ENCODE data around the gene C1QL1.

Gene C1QL1

DNA sequence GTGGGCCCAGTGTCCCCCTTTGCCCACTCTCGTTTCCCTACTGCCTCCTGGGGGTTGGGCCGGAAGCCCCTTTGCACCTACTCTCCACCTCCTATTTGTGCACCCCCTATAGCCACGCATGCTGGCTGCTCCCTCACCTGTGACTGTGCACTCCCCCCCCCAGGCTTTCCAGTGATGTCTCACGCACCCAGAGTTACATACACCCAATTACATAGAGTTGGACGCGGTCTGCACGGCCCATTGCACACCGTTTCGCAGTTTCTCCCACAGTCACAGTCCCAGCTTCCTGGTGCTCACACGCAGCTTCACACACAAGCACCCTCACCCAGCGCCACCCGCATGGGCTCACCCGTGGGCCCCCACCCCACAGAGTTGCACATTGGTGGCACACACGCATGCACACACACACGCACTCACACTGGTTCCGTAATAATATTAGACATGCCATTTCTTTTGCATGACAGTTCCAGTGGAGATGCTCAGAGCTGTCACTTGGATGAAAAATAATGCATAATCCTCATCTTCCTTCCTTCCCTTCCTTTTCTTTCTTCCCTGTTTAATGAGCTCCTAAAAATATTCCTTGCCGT, 21.5 kb upstream of the C1QL1 start:
- Histone ChIP-seq H3K27me3 (ENCODE audit: control insufficient read depth, low read length) (peaks cover 10% of the 10 kb centered on the region; the same call in 1 of the 2 replicates), H3K4me3 (ENCODE audit: low read length) (peak overlapping the region; percentile 7; the same call in 1 of the 2 replicates), H3K36me3 (ENCODE audit: control insufficient read depth, low read length) (no peaks in the 10 kb centered on the region), H3K27ac (ENCODE audit: low read depth, low read length) (no peak overlapping the region), H4K20me1 (ENCODE audit: control insufficient read depth, insufficient read depth, low read depth, low read length) (no peaks in the 10 kb centered on the region), H3K79me2 (ENCODE audit: control insufficient read depth, low read length) (no peaks in the 10 kb centered on the region), H3K9me2 (replicated peaks; ENCODE audit: control insufficient read depth, low read length) (no peaks in the 10 kb centered on the region), H3K4me1 (ENCODE audit: control insufficient read depth, low read length) (peaks cover 31% of the 10 kb centered on the region), H3K4me2 (ENCODE audit: low read length) (peak overlapping the region; percentile 35), H3F3A (ENCODE audit: control insufficient read depth, insufficient read depth) (0 out of 2 replicates have a peak, but pooled peaks cover 3% of the 10 kb centered on the region), H3K9me3 (ENCODE audit: control insufficient read depth, insufficient read depth, low read length) (no peaks in the 10 kb centered on the region; the same call in 1 of the 2 replicates)
- TF ChIP-seq, protein P1, sequence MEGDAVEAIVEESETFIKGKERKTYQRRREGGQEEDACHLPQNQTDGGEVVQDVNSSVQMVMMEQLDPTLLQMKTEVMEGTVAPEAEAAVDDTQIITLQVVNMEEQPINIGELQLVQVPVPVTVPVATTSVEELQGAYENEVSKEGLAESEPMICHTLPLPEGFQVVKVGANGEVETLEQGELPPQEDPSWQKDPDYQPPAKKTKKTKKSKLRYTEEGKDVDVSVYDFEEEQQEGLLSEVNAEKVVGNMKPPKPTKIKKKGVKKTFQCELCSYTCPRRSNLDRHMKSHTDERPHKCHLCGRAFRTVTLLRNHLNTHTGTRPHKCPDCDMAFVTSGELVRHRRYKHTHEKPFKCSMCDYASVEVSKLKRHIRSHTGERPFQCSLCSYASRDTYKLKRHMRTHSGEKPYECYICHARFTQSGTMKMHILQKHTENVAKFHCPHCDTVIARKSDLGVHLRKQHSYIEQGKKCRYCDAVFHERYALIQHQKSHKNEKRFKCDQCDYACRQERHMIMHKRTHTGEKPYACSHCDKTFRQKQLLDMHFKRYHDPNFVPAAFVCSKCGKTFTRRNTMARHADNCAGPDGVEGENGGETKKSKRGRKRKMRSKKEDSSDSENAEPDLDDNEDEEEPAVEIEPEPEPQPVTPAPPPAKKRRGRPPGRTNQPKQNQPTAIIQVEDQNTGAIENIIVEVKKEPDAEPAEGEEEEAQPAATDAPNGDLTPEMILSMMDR (IDR thresholded peaks at IDR 0.05; ENCODE audit: low read depth, low read length, poor library complexity, severe bottlenecking): no peak
- no peak for TF ChIP-seq EZH2phosphoT487 (IDR thresholded peaks at IDR 0.05; ENCODE audit: borderline replicate concordance, low read length)

DNA sequence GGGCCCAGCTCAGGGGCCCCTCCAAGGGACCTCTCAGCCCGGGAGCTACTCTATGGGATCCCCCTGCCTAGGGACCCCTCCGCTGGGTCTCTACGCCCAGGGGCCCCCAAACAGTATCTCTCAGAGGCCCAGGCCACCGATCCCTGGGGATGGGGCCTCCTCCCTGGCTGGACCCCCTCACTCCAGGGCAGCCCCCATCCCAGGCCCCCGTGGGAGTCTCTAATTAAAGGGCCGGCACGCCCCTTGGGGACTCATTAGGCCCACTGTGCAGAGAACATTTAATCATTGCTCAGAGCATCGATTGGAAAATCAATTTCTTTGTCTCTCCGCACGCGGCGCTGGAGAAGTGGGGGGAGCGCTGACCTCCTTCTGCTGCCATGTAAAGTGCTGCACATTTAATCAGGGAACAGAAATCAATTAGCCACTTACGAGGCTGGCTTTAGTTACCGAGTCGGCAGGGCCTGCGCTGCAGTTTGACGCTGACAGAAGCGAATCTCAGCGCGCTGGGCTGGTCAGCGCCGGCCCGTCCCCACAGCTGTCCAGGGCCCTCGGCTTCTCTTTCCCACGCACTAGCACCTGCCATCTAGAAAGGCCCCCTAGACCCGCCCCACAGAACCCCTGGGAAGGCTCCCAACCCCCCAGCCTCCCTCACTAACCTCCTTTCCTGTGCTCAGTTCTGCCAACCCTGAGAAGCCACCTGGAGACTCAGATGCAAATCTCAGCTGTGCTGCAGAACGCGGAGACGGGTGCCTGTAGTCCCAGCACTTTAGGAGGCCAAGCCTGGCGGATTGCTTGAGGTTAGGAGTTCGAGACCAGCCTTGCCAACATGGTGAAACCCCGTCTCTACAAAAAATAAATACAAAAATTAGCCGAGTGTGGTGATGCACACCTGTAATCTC, 20.2 kb upstream of the C1QL1 start:
- H3K79me2 ChIP-seq (ENCODE audit: control insufficient read depth, low read length): no peaks in the 10 kb centered on the region

DNA sequence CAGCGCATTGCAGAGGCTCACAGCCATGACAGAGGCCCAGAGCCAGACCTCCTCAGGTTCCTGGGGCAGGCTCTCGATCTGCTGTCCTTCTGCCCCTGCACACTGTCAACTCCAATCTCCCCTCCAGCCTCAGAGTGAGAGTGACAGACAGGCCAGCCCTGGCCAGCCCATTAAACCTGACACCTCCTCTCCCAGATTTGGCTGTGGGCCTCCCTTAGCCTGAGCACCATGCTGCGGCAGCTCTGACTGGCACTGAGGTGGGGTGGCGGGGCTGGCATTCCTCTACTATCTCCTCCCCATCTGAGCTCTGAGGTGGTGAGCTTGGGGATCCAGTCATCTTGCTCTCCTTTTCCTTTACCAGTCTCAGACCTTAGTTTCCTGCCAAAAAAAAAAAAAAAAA, 15.5 kb upstream of the C1QL1 start:
- Histone ChIP-seq H4K20me1 (ENCODE audit: control insufficient read depth, insufficient read depth, low read depth, low read length) (no peaks in the 10 kb centered on the region), H3K79me2 (ENCODE audit: control insufficient read depth, low read length) (no peaks in the 10 kb centered on the region), H3K27me3 (ENCODE audit: control insufficient read depth, low read length) (peaks cover 43% of the 10 kb centered on the region), H3K4me3 (ENCODE audit: low read length) (no peak overlapping the region), H3K4me2 (ENCODE audit: low read length) (no peak overlapping the region), H3K4me1 (ENCODE audit: control insufficient read depth, low read length) (peaks cover 16% of the 10 kb centered on the region), H3K36me3 (ENCODE audit: control insufficient read depth, low read length) (no peaks in the 10 kb centered on the region), H3K9me2 (replicated peaks; ENCODE audit: control insufficient read depth, low read length) (no peaks in the 10 kb centered on the region), H3K9me3 (ENCODE audit: control insufficient read depth, insufficient read depth, low read length) (no peaks in the 10 kb centered on the region; the same call in 1 of the 2 replicates), H3F3A (ENCODE audit: control insufficient read depth, insufficient read depth) (no peaks in the 10 kb centered on the region), H3K27ac (ENCODE audit: low read depth, low read length) (no peak overlapping the region)
- TF ChIP-seq, protein P1 (IDR thresholded peaks at IDR 0.05; ENCODE audit: low read depth, low read length, poor library complexity, severe bottlenecking): no peak
- TF ChIP-seq EZH2phosphoT487 (IDR thresholded peaks at IDR 0.05; ENCODE audit: borderline replicate concordance, low read length): no peak

More for the DNA sequence above, 20.2 kb upstream of the C1QL1 start:
- Histone ChIP-seq H3K9me3 (ENCODE audit: control insufficient read depth, insufficient read depth, low read length) (no peaks in the 10 kb centered on the region; the same call in 1 of the 2 replicates), H3K4me2 (ENCODE audit: low read length) (peak overlapping the region; percentile 80), H3K27me3 (ENCODE audit: control insufficient read depth, low read length) (peaks cover 5% of the 10 kb centered on the region; the same call in 1 of the 2 replicates), H3K36me3 (ENCODE audit: control insufficient read depth, low read length) (no peaks in the 10 kb centered on the region), H4K20me1 (ENCODE audit: control insufficient read depth, insufficient read depth, low read depth, low read length) (no peaks in the 10 kb centered on the region), H3K4me3 (ENCODE audit: low read length) (peak overlapping the region; percentile 64), H3K4me1 (ENCODE audit: control insufficient read depth, low read length) (peaks cover 31% of the 10 kb centered on the region), H3F3A (ENCODE audit: control insufficient read depth, insufficient read depth) (0 out of 2 replicates have a peak, but pooled peaks cover 3% of the 10 kb centered on the region), H3K9me2 (replicated peaks; ENCODE audit: control insufficient read depth, low read length) (no peaks in the 10 kb centered on the region), H3K27ac (ENCODE audit: low read depth, low read length) (no peak overlapping the region)
- TF ChIP-seq, protein P1 (IDR thresholded peaks at IDR 0.05; ENCODE audit: low read depth, low read length, poor library complexity, severe bottlenecking): no peak
- no peak for TF ChIP-seq EZH2phosphoT487 (IDR thresholded peaks at IDR 0.05; ENCODE audit: borderline replicate concordance, low read length)

Measured in DOHH2 (cell line).